OCI-LY3 (cell line): ENCODE results near the gene EPHB1.

ENCODE experiments used
- CTCF ChIP-seq: fragments of 200-600, 300-600 bp; sonication (generic); IDR thresholded peaks from 2 replicates; pipeline ENCODE4 v1.5.1; 2014; ENCODE audit warnings: antibody characterized with exemption, low read length, low read depth
- EZH2phosphoT487 ChIP-seq: fragments of 200-600 bp; shearing (Covaris generic); IDR thresholded peaks from 2 replicates; pipeline ENCODE4 v1.6.1; 2018; ENCODE audit warnings: antibody characterized with exemption, mixed run types, low read depth

- TF ChIP-seq CTCF: no peak
- TF ChIP-seq EZH2phosphoT487: no peak
Measured at GRCh38 chr3:134850761-134851160, 55.7 kb downstream of the EPHB1 start.
